ENCODE measurements around the gene CRTAP. TPM values are rescaled to one million over a fixed set of nuclear protein-coding genes. Genes with fewer than 3 reads are reported as not detected.
A peak's percentile ranks its signal among the peaks of the same experiment; 100 is the strongest.

Gene CRTAP
- total and polyA plus RNA-seq, 5 donors from 2014 or later = 44.0 to 112 (median 97.5) TPM

DNA sequence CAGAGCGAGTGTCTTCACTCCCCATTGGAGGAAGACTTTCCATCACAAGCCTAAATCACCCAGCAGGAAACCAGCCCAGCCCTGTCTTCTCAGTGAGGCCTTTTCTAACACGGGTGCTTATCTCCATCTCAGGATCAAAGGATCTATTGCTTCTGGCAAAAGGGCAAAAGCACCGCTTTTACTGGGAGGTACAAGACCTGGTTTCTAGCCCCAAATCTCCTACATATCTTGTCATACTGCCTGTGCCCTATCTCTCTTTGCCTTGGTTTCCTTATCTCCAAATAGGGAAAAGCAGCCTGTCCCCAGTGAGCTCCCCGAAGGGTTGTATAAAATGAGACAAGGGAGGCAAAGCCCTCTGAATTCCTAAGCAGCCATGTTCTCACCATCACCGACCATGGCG lies 22.1 kb upstream of the CRTAP start:
- Mint-ChIP-seq H3K27ac (peak overlapping the region; percentile 16 to 86 (median 67)), H3K4me1 (peaks cover 39 to 88% (median 70%) of the 10 kb centered on the region in 4 donors), H3K4me3 (peak overlapping the region in 3 of 4 donors; percentile 1 to 98 (median 65)), H3K9me3 (peaks cover 0 to 2% (median 0%) of the 10 kb centered on the region in 7 donors), H3K27me3 (no peaks in the 10 kb centered on the region), H3K36me3 (peaks cover 29% of the 10 kb centered on the region)
- Histone ChIP-seq H3K36me3 (ENCODE audit: control insufficient read depth, insufficient read depth, low read length) (peaks cover 23% of the 10 kb centered on the region), H3K9me3 (ENCODE audit: control insufficient read depth in 2 of 2, low read length in 2 of 2) (no peaks in the 10 kb centered on the region), H3K27ac (ENCODE audit: insufficient read depth, low read length, poor library complexity, severe bottlenecking) (no peak overlapping the region), H3K27me3 (ENCODE audit: control insufficient read depth, insufficient read depth, low read length) (no peaks in the 10 kb centered on the region), H3K4me1 (ENCODE audit: control insufficient read depth, insufficient read depth, low read length, poor library complexity, severe bottlenecking) (peaks cover 53% of the 10 kb centered on the region), H3K4me3 (ENCODE audit: low read depth, low read length) (no peak overlapping the region)
- DNase-seq (no peak), ATAC-seq (ENCODE audit: low read depth in 2 of 2) (no peak)

- H3K4me1 ChIP-seq (ENCODE audit: control insufficient read depth, insufficient read depth, low read length, poor library complexity, severe bottlenecking) = peaks cover 52% of the 10 kb centered on the region
Measured at GRCh38 chr3:33092496-33093254, 21.1 kb upstream of the CRTAP start.

GRCh38 chr3:33093847-33094246 lies 20.0 kb upstream of the CRTAP start:
- Mint-ChIP-seq H3K4me1 (peaks cover 25 to 76% (median 55%) of the 10 kb centered on the region in 4 donors), H3K36me3 (peaks cover 29% of the 10 kb centered on the region), H3K27ac (peak overlapping the region in 1 of 3 donors; percentile 47), H3K27me3 (peaks cover 8% of the 10 kb centered on the region), H3K9me3 (peaks cover 0 to 2% (median 0%) of the 10 kb centered on the region in 7 donors), H3K4me3 (peak overlapping the region; percentile 13 to 98 (median 40))
- ATAC-seq (ENCODE audit: low read depth in 2 of 2) = no peak
- DNase-seq = no peak
- Histone ChIP-seq H3K4me1 (ENCODE audit: control insufficient read depth, insufficient read depth, low read length, poor library complexity, severe bottlenecking) (peaks cover 46% of the 10 kb centered on the region), H3K27ac (ENCODE audit: insufficient read depth, low read length, poor library complexity, severe bottlenecking) (no peak overlapping the region), H3K9me3 (ENCODE audit: control insufficient read depth in 2 of 2, low read length in 2 of 2) (no peaks in the 10 kb centered on the region), H3K4me3 (ENCODE audit: low read depth, low read length) (no peak overlapping the region), H3K36me3 (ENCODE audit: control insufficient read depth, insufficient read depth, low read length) (peaks cover 23% of the 10 kb centered on the region), H3K27me3 (ENCODE audit: control insufficient read depth, insufficient read depth, low read length) (no peaks in the 10 kb centered on the region)

More at GRCh38 chr3:33092496-33093254, 21.1 kb upstream of the CRTAP start:
- Mint-ChIP-seq H3K4me3 (peak overlapping the region in 3 of 4 donors; percentile 27 to 98 (median 87)), H3K9me3 (peaks cover 0 to 2% (median 0%) of the 10 kb centered on the region in 7 donors), H3K4me1 (peaks cover 36 to 87% (median 66%) of the 10 kb centered on the region in 4 donors), H3K27ac (peak overlapping the region in 2 of 3 donors; percentile 67 to 86), H3K27me3 (peaks cover 4% of the 10 kb centered on the region), H3K36me3 (peaks cover 29% of the 10 kb centered on the region)
- H3K27ac ChIP-seq (ENCODE audit: insufficient read depth, low read length, poor library complexity, severe bottlenecking) = no peak overlapping the region
- no peak overlapping the region for H3K4me3 ChIP-seq (ENCODE audit: low read depth, low read length)
- DNase-seq = no peak
- peaks cover 23% of the 10 kb centered on the region for H3K36me3 ChIP-seq (ENCODE audit: control insufficient read depth, insufficient read depth, low read length)
- no peak for ATAC-seq (ENCODE audit: low read depth in 2 of 2)
- H3K9me3 ChIP-seq (ENCODE audit: control insufficient read depth in 2 of 2, low read length in 2 of 2) = no peaks in the 10 kb centered on the region
- H3K27me3 ChIP-seq (ENCODE audit: control insufficient read depth, insufficient read depth, low read length) = no peaks in the 10 kb centered on the region

DNA sequence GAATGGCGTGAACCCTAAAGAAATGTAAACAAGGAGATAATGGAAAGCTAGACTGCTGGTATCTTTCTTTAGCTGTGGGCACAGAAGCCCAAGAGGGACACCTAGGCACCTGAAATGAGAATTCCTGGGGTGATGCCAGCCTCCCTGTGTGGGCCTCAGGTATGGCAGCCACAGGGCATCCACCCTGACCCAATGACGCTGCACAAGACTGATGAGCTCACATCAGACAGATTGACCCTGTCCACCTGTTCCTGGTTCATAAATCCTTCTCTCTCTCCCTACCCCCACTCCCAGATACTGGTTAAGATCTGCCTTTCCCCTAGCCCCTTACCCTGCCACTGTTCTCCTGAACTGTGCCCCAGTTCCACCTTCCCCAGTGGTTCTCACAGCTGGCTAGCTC lies 18.4 kb upstream of the CRTAP start:
- peak overlapping the region; percentile 87 for H3K4me3 ChIP-seq (ENCODE audit: low read depth, low read length)
- peak overlapping the region in 2 of 3 donors; percentile 90 to 96 for H3K27ac Mint-ChIP-seq
- no peaks in the 10 kb centered on the region for H3K27me3 ChIP-seq (ENCODE audit: control insufficient read depth, insufficient read depth, low read length)
- H3K4me1 Mint-ChIP-seq = peaks cover 9 to 60% (median 40%) of the 10 kb centered on the region in 4 donors
- H3K27ac ChIP-seq (ENCODE audit: insufficient read depth, low read length, poor library complexity, severe bottlenecking) = peak overlapping the region; percentile 10
- peaks cover 21% of the 10 kb centered on the region for H3K36me3 ChIP-seq (ENCODE audit: control insufficient read depth, insufficient read depth, low read length)
- peaks cover 24% of the 10 kb centered on the region for H3K36me3 Mint-ChIP-seq
- peaks cover 31% of the 10 kb centered on the region for H3K4me1 ChIP-seq (ENCODE audit: control insufficient read depth, insufficient read depth, low read length, poor library complexity, severe bottlenecking)
- no peaks in the 10 kb centered on the region for H3K9me3 ChIP-seq (ENCODE audit: control insufficient read depth in 2 of 2, low read length in 2 of 2)
- peaks cover 11% of the 10 kb centered on the region for H3K27me3 Mint-ChIP-seq
- peak overlapping the region; percentile 96 to 98 (median 97) for H3K4me3 Mint-ChIP-seq
- peaks cover 0 to 2% (median 0%) of the 10 kb centered on the region in 7 donors for H3K9me3 Mint-ChIP-seq
- no peak for ATAC-seq (ENCODE audit: low read depth in 2 of 2)
- no peak for DNase-seq

- DNase-seq = peak; percentile 30 to 65 (median 51)
Measured at GRCh38 chr3:33096093-33096868, 17.5 kb upstream of the CRTAP start.

DNA sequence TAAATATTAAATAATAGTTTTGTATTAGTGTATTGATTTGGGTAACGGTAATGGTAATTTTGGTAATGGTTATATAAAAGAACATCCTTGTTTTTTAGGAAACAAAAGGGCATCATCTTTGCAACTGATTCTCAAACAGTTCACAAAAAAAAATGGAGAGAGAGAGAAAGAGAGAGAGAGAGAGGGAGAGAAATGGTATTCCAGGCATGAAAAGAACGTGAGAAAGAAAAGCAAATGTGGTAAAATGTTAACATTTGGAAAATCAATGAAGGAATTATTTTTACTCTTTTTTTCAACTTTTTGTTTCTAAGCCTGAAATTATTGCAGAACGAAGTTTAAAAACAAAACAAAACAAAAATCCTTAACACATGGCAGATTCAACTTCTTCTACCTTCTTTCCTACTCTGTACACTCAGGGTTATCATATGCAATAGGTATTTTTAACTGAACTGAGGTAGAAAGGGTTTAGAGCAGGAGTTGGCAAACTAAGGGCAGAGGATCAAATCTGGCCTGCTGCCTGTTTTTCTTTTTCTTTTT lies 14.6 kb upstream of the CRTAP start:
- H3K27me3 Mint-ChIP-seq = peaks cover 15% of the 10 kb centered on the region
- H3K4me3 Mint-ChIP-seq = peak overlapping the region in 2 of 4 donors; percentile 16 to 59
- Histone ChIP-seq H3K4me3 (ENCODE audit: low read depth, low read length) (no peak overlapping the region), H3K27me3 (ENCODE audit: control insufficient read depth, insufficient read depth, low read length) (no peaks in the 10 kb centered on the region), H3K36me3 (ENCODE audit: control insufficient read depth, insufficient read depth, low read length) (peaks cover under 1% of the 10 kb centered on the region), H3K27ac (ENCODE audit: insufficient read depth, low read length, poor library complexity, severe bottlenecking) (no peak overlapping the region), H3K9me3 (ENCODE audit: control insufficient read depth in 2 of 2, low read length in 2 of 2) (no peaks in the 10 kb centered on the region), H3K4me1 (ENCODE audit: control insufficient read depth, insufficient read depth, low read length, poor library complexity, severe bottlenecking) (peaks cover 9% of the 10 kb centered on the region)
- H3K27ac Mint-ChIP-seq = no peak overlapping the region
- H3K9me3 Mint-ChIP-seq = no peaks in the 10 kb centered on the region
- H3K4me1 Mint-ChIP-seq = peaks cover 5 to 23% (median 12%) of the 10 kb centered on the region in 4 donors
- no peaks in the 10 kb centered on the region for H3K36me3 Mint-ChIP-seq
- DNase-seq (no peak), ATAC-seq (ENCODE audit: low read depth in 2 of 2) (no peak)

More at GRCh38 chr3:33096093-33096868, 17.5 kb upstream of the CRTAP start:
- Mint-ChIP-seq H3K27ac (peak overlapping the region; percentile 90 to 96 (median 93)), H3K4me1 (peaks cover 9 to 52% (median 33%) of the 10 kb centered on the region in 4 donors), H3K9me3 (no peaks in the 10 kb centered on the region), H3K36me3 (peaks cover 21% of the 10 kb centered on the region), H3K27me3 (peaks cover 11% of the 10 kb centered on the region), H3K4me3 (peak overlapping the region; percentile 96 to 98 (median 97))
- Histone ChIP-seq H3K27ac (ENCODE audit: insufficient read depth, low read length, poor library complexity, severe bottlenecking) (peak overlapping the region; percentile 76), H3K4me3 (ENCODE audit: low read depth, low read length) (peak overlapping the region; percentile 87), H3K36me3 (ENCODE audit: control insufficient read depth, insufficient read depth, low read length) (peaks cover 21% of the 10 kb centered on the region), H3K4me1 (ENCODE audit: control insufficient read depth, insufficient read depth, low read length, poor library complexity, severe bottlenecking) (peaks cover 23% of the 10 kb centered on the region), H3K27me3 (ENCODE audit: control insufficient read depth, insufficient read depth, low read length) (no peaks in the 10 kb centered on the region), H3K9me3 (ENCODE audit: control insufficient read depth in 2 of 2, low read length in 2 of 2) (no peaks in the 10 kb centered on the region)
- ATAC-seq (ENCODE audit: low read depth in 2 of 2) = peak; percentile 52 to 57

DNA sequence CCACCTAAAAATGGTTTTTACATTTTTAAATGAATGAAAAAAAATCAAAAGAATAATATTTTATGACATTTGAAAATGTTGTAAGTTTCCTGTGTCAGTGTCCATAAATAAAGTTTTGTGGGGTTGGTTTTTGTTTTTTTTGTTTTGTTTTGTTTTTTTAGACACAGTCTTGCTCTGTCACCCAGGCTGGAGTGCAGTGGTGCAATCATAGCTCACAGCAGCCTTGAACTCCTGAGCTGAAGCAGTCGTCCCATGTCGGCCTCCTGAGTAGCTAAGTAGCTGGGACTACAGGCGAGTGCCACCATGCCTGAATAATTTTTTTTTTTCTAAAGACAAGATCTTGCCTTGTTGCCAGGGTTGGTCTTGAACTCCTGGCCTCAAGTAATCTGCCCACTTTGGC lies 14.1 kb upstream of the CRTAP start:
- Mint-ChIP-seq H3K4me3 (peak overlapping the region in 2 of 4 donors; percentile 33 to 56), H3K36me3 (no peaks in the 10 kb centered on the region), H3K9me3 (no peaks in the 10 kb centered on the region), H3K27ac (no peak overlapping the region), H3K27me3 (peaks cover 15% of the 10 kb centered on the region), H3K4me1 (peaks cover 5 to 19% (median 10%) of the 10 kb centered on the region in 4 donors)
- ATAC-seq (ENCODE audit: low read depth in 2 of 2) (no peak), DNase-seq (no peak)
- H3K27me3 ChIP-seq (ENCODE audit: control insufficient read depth, insufficient read depth, low read length) = no peaks in the 10 kb centered on the region
- H3K4me1 ChIP-seq (ENCODE audit: control insufficient read depth, insufficient read depth, low read length, poor library complexity, severe bottlenecking) = peaks cover 9% of the 10 kb centered on the region
- H3K27ac ChIP-seq (ENCODE audit: insufficient read depth, low read length, poor library complexity, severe bottlenecking) = no peak overlapping the region
- H3K4me3 ChIP-seq (ENCODE audit: low read depth, low read length) = no peak overlapping the region
- no peaks in the 10 kb centered on the region for H3K36me3 ChIP-seq (ENCODE audit: control insufficient read depth, insufficient read depth, low read length)
- H3K9me3 ChIP-seq (ENCODE audit: control insufficient read depth in 2 of 2, low read length in 2 of 2) = no peaks in the 10 kb centered on the region
